GM15510 (cell line): ENCODE results near the gene IFNL2.

Experiments used
- POLR2A ChIP-seq: IDR thresholded peaks from 3 replicates; pipeline ENCODE4 v1.6.1; 2011; ENCODE audit warnings: borderline replicate concordance; ENCODE audit not compliant: insufficient read length; ENCODE audit errors: extremely low read depth

The IFNL2 gene

DNA sequence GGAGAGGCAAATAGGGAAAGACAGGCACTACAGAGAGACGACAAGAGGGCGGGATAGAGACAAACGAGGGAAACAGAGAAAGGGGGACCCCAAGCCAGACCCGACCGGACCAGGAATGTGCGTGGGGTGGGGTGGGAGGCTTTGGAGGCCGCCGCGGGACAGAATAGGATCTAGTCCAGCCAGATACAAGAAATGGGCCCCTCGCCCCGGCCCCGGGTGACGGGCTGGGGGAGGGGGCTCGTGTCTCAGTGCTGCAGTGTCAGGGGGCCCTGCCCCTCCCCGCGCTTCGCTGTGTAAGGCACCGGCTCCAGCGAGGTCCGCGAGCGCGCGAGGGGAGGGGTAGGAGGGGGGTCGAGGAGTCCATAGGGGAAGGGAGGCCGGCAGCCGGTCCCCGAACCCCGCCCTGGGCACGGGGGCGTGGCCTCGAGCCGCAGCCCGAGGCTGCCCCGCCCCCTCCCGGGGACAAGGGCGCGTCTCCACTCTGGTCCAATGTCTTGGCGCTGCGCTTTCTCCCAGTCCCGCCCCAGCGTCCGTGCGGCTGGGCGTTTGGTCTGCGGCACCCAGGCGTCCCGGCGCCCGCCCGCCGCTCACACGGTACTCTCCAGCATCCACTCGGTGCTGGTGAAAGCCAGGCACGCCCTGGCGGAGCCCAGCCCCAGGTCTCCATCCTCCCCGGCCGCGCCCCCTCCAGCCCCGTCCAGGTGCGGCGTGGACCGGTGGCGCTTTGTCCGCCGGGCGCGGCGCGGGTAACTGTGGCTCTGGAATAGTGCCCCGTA, 39.0 kb downstream of the IFNL2 start:
- no peak for TF ChIP-seq POLR2A

DNA sequence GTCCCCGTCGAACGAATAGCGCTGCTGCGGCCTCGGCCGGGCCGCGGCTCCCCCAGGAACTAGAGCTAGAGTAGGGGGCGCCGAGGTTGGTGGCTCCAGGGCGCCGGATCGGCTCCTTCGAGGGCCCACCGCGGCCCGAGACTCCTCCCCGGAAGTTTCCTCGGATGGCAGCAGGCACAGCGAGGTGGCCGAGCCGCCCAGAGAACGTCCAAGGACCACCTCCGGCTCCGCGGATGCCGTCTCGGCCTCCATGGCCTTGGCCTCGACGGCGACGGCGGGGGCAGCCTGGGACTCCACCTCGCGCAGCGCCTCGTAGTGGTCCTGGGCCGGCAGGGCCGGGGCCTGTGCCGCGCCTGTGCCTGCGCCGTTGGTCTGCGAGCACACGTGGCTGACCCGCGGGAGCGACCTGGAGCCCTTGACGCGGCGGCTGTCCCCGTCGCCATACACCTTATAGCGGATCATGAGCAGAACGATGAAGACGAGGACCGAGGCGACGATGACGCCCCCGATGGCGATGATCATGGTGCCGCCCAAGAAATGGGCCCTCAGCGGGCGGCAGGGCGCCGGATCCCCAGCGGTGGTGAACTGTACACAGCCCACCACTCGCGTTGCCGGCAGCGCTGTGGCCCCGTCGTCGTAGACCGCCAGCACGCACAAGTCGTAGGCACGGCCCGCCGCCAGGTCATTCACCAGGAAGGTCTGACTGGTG, 39.8 kb downstream of the IFNL2 start:
- no peak for TF ChIP-seq POLR2A

DNA sequence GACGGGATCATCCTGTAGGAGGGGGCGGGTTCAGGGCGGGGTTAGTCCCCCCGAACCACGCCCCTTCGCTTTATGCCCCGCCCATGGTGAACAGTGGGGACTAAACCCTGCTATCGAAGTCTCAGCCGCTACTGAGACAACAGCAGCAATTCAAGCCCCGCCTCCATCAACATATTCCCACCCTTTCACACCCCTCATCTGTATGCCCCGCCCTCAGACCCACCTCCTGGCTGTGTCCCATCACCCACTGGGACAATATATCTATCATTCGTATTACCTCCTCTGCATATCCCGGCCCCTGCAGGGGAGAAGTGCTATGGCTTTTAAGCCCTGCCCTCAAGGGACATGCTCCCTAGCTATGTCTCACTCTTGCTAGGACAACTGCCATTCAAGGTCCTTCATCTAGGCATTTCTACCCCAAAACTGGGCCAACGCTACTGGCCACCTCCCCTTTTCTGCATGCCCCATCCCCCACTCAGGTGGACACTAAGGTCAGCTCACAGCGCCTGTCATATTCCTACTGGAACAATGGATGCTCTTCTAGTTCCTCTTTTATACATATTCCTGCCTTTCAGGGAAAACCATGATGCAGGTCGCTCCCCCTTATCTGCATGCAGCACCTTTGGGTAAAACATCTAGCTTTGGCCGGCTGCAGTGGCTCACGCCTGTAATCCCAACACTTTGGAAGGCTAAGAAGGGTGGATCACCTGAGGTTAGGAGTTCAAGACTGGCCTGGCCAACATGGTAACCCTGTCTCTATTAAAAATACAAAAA, 40.5 kb downstream of the IFNL2 start:
- TF ChIP-seq POLR2A = no peak

DNA sequence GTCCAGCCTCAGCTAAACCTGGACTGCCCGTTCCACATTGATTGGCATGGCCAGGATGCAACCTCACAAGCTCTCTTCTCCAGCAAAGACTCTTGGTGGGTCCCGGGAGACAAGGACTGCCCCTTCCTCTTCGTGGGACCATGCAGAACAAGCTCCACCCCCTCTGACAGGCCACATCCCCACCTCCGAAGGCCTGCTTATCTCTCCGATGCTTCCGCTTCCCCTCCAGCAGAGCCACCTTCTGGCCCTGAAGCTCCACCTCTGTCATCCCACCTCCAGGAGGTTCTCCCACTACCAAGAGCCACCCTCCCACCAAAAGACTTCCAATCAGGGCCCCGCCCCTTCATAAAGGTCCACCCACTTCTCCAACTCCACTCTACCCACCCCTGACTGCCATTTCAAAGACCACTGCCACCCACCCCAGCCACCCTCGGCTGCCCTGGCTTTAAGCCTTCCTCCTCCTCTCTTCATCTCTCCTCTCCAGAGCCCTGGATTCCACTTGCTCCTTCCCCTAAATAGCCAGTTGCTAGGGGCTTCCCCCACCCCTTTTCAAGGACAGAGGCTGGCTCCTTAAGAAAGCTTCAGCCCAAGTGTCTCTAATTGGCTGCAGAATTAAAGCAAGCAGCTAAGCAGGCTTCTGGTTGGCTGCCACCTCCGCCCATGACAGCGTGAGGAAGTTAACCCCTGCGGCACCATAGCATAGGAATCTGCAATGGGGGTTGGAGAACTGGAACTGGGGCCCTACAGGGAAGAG, 42.5 kb downstream of the IFNL2 start:
- TF ChIP-seq POLR2A = no peak

DNA sequence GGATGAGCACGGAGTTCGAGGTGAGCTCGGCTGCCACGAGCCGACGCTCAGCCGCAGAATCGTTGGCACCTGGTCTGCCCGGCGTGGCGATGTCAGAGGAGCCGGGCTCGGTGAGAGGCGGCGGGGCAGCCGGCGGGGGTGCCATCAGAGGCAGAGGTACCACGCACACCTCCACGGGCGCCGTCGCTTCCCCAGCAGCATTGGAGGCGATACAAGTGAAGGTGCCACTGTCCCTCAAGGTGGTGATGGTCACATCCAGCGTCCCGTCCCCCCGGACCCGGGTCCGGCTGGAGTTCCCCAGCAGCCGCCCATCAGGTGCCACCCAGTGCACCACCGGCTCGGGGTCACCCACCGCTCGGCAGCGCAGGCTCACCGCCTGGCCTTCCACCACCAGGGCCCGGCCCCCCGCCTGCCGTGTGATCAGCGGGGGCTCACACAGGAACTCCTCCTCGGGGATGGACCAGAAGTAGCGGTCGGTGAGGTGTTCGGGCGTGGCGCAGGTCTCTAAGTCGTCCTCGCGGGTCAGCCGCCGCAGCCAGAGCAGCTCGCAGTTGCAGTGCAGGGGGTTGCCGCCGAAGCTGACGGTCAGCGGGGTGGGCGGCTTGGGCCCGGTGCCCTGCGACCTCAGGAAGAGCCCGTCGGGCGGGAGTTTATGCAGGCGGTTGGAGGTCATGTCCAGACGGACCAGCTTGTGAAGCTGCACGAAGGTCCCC, 46.0 kb downstream of the IFNL2 start:
- TF ChIP-seq POLR2A = no peak

DNA sequence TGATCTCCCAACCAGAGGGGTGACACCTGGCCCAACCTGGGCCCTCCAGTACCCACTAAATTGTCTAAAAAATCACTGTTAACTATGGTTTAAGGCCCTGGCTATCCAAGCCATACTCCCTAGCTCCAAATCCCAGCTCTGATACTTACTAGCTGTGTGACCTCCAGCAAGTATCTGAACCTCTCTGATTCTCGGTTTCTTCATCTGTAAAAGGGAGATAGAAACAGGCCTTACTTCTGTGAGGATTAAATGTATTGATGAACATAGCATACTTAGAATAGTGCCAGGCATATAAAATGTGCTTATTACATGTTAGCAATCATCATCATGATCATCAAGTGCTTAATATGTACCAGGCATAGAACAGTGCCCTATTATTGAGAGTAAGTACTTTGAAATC, 47.7 kb downstream of the IFNL2 start:
- no peak for TF ChIP-seq POLR2A

DNA sequence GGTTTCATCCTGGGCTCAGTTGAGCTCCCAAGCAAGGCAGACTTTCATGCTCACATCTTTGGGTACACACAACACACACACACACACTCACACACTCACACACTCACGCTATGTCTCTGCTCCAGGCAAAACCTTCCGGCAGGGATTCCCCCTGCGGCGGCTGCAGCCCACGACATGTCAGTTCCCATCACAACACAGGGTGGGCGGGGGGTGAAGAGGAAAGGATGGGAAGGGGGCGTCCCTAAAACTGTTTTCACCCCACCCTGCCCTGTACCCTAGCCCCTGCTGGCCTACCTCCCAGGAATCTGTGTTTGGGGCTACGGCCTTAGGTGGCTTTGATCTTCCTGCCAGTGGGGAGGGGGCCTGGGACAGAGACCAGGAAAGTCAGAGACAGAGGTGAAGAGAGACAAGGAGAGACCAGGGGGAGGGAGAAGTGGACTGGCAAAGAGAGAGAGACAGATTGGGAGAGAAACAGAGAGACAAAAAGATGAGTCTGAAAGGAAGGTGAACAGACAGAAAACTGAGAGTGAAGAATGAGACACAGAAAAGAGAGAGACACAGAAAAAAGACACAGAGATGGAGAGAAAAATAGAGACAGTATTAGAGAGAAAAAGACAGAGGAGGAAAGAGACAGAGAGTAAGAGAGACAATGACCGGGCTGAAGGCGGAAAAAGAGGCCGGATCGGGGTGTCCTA, 48.6 kb downstream of the IFNL2 start:
- no peak for TF ChIP-seq POLR2A

DNA sequence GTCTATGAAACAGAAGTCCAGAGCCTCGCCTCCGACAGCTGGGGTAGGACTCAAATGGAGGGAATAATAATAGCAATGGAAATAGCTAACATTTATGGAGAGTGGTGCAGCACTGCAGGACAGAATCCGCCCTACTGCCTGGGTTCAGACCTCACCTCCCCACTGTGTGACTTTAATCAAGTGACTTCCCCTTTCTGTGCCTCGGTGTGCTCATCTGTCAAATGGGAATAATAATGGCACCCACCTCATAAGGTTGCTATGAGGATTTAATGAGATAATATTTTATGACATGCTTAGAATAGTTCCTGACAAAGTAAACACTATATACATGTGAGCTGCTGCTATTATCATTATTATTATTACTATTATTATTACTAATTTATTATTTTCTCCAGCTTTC, 49.3 kb downstream of the IFNL2 start:
- TF ChIP-seq POLR2A = no peak

DNA sequence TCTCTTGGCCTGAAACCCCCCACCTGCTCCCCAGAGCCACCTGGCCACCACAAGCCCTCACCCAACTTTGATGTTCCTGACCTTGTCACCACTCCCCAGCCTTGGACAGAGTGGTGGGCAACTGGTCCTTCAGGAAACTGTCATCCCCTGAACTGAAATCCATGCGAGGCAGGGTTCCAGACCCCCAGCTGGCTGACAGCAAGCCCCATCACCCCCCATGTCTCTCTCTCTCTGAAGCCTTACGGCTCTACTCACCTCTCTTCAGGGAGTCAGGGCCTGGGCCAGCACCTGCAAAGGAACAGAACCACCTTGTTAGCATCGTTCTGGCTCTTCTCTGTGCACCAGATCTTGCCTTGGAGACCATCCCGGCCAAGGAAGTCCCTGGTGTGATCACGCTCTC, 49.9 kb downstream of the IFNL2 start:
- no peak for TF ChIP-seq POLR2A

DNA sequence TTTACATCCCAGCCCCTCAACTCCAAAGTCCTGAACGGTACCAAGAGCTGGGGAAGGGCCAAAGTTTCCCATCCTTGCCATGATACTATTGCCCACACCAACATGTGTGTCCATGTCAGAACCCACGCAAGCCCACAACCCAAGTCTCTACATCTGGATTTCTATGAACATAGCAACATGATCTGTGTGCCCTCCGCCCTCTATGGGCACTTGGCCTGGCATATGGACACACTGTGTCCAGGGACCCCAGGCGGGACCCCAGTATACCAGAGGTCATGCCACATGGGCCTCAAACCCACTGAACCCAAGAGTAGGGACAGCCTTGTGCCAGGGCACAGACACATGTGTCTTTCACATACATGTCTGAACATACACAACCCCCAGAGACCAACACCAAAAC, 50.5 kb downstream of the IFNL2 start:
- no peak for TF ChIP-seq POLR2A

DNA sequence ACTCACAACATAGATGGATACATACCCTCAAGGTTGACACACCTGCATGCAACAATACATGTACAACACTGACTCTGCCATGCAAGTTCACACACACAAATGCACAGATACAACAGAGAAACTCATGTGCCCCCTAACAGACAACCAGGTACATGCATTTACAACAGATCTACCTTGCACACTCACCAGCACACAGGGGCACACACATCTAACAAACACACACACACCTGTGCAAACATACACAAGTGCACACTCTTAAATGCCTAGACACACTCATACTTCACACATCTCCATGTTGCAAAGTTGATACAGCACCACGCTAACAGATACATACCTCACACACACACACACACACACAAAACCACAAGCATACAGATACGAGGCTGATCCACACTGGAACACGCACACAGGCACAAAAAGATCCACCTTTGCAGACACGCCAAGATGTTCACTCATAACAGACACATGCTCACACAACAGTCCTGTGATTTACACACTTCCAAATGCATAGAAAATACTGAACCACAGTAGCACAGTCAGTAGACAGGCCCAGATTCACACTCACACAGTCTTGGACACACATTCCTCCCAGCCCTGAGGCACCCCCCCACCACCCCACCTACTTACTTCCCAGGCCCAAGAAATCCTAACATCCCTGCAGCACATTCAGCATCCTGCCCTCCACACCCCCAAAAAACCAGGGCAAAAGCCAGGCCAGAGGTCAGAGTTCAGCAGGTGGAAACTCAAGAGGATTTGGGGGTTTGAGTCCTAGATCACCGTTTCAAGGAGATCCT, 51.1 kb downstream of the IFNL2 start:
- no peak for TF ChIP-seq POLR2A
